Measurements from ENCODE around the gene USH2A.

DNA sequence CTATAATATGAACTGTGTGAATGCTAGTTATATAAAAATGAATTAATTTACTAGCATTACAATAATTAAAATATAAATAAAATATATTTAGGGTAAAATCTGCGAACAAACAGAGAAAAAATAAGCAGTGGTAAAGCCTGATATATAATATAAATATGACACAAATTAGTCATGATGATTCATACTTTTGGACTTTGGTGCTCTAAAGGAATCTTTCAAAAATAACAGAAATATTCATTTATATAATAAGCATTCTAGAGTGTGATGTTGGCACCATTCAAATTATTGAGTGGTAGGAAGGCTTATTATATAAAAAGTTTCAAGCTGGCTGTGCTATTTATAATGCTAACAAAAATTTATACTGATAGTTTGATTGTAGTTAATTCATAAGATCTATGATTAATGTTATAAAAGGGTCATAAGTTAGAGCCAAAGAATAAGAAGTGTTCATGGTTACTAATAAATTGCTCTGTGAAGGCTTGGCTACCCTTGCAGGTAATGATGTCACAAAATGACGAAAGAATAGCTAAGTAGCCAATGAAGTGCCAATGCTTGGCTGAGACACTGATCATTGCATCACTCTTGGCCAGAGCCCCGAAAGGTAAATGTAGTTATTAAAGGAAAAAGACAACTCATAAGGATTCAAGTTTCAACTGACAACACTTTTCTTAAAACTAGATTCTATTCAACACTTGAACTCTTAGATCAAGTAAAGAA, 108.7 kb downstream of the USH2A start:
- TF ChIP-seq, protein P1, sequence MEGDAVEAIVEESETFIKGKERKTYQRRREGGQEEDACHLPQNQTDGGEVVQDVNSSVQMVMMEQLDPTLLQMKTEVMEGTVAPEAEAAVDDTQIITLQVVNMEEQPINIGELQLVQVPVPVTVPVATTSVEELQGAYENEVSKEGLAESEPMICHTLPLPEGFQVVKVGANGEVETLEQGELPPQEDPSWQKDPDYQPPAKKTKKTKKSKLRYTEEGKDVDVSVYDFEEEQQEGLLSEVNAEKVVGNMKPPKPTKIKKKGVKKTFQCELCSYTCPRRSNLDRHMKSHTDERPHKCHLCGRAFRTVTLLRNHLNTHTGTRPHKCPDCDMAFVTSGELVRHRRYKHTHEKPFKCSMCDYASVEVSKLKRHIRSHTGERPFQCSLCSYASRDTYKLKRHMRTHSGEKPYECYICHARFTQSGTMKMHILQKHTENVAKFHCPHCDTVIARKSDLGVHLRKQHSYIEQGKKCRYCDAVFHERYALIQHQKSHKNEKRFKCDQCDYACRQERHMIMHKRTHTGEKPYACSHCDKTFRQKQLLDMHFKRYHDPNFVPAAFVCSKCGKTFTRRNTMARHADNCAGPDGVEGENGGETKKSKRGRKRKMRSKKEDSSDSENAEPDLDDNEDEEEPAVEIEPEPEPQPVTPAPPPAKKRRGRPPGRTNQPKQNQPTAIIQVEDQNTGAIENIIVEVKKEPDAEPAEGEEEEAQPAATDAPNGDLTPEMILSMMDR (IDR thresholded peaks at IDR 0.05): no peak
- TF ChIP-seq POLR2A (IDR thresholded peaks at IDR 0.05): no peak
